HG03469 (cell line): ENCODE measurements around the gene BCAS1.

ENCODE experiments used
- ATAC-seq: cut with Tn5 transposase; IDR thresholded peaks from one replicate; pipeline ENCODE4 v1.9.1; 2021; ENCODE audit warnings: mild to moderate bottlenecking, moderate library complexity, moderate number of reproducible peaks; ENCODE audit not compliant: unreplicated experiment

Gene BCAS1

DNA sequence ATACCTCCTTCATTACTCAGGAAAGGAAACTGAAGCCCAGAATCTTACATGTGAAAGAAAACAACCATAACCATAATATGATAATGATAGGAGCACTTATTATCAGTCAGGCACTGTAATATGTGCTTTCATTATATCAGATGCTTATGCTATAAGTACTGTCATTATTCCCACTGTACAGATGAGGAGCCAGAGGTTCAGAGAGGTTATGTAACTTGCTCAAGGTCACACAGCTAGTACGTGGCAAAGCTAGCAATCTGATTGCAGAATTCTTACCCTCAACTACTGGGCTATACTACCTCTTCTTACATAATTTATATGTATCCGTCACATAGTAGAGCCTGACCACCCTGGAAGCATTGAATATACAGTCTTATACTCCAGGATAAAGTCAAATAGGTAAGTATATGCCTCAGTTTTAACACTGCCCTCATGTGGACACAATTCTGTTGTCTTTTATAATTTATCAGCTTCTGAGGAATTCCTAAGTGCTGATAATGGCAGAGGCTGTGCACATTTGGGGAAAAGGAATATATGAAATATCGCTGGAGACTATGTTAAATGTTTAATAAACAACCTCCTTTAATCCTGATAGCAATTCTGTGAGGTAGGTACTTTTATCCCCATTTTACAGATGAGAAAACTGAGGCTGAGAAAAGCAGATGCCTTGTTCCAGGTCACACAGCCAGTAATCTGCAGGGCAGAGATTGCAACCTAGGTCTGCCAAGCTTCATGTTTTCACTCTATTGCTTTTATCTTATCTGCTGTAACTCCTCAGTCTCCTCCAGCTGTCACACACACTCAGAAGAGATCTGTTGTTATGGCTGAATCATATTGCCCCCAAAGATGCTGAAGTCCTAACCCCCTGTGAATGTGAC lies 13.4 kb downstream of the BCAS1 start:
- no peak for ATAC-seq

- no peak for ATAC-seq
Observed at GRCh38 chr20:54054516-54054915, 15.9 kb downstream of the BCAS1 start.

- ATAC-seq = no peak
Observed at GRCh38 chr20:54051068-54051467, 19.3 kb downstream of the BCAS1 start.

DNA sequence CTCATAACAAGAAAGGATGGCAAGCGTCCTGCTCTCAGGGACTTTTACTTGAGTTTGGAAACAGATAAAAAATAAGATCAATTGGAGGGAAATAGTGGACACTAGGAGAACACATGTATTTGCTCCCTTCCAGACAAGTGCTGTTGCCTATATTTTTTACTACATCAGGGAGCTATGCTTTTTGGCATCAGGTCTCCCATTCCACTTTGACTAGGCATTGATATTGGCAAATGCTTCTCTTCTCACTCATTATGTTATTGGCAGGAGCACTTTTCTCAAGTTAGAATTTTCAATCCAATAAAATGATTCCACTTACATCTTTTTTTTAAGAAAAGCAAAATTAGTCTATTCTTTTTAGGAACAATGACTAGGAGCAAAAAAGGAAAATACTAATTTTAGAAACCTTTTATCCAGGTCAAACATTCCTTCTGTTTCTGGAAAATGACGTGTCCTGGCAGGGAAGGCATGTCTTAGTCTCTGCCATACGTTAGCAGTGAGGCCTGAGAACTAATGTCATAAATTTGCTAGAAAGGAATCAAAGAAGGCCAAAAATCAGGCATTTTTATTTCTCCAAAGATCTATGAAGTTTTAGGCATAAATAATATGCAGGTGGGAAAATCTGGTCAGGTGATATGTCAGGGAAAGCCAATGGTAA lies 21.4 kb downstream of the BCAS1 start:
- no peak for ATAC-seq

- ATAC-seq = no peak
Observed at GRCh38 chr20:54048481-54048880, 21.9 kb downstream of the BCAS1 start.

- no peak for ATAC-seq
Observed at GRCh38 chr20:54047720-54048119, 22.7 kb downstream of the BCAS1 start.

- ATAC-seq = no peak
Observed at GRCh38 chr20:54047048-54047447, 23.3 kb downstream of the BCAS1 start.

GRCh38 chr20:54044156-54044555 lies 26.2 kb downstream of the BCAS1 start:
- no peak for ATAC-seq

- ATAC-seq = no peak
Observed at GRCh38 chr20:54043076-54043967, 27.1 kb downstream of the BCAS1 start.

DNA sequence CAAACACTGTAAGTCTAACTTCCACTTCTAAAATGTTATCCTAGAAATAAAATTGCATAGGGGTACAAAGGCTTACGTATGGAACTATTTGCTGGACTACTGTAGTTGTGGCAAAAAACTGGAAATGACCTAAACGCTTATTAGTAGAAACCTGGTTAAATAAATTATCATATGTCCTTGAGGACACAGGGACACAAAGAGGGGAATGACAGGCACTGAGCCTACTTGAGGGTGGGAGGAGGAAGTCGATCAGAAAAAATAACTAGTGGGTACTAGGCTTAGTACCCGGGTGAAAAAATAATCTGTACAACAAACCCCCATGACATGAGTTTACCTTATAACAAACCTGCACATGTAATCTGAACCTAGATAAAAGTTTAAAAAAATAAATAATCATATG lies 28.4 kb downstream of the BCAS1 start:
- no peak for ATAC-seq

- ATAC-seq = no peak
Observed at GRCh38 chr20:54041336-54041735, 29.1 kb downstream of the BCAS1 start.

- no peak for ATAC-seq
Observed at GRCh38 chr20:54040531-54040930, 29.9 kb downstream of the BCAS1 start.

DNA sequence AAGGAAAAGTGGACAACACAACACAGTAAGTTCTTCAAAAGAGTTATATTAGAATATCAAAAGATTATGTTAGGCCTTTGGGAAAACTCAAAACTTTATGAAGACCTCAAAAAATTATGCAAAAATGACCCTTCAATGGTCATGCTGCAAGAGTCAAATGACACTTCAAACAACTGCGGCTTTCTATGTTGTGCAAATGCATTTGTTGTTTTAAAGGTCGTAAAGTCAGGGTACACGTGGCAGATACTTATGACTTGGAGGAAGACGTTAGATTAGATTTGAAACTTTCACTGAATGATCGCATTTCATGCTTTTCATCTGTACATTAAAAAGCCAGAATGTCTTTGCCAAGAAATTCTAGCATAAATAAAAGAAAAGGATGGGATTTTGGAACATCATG lies 31.4 kb downstream of the BCAS1 start:
- no peak for ATAC-seq

- no peak for ATAC-seq
Observed at GRCh38 chr20:54037525-54037924, 32.9 kb downstream of the BCAS1 start.

GRCh38 chr20:54029643-54030042 lies 40.8 kb downstream of the BCAS1 start:
- ATAC-seq = no peak

DNA sequence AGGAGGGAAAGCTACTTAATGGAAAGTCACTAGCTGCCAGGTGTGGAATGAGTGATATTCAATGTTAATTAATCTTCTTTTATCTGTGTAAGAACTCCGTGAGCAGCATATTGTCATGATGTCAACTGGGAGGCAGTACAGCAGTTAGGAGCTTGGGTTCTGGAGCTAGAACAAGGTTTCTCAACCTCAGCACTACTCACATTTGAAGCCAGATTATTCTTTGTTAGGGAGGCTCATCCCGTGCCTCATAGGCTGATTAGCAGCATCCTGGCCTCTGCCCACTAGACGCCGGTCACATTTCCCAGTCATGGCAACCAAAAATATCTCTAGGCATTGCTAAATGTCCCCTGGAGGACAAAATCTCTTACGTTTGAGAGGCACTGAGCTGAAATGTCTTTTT lies 41.2 kb downstream of the BCAS1 start:
- ATAC-seq = no peak

GRCh38 chr20:54028276-54029011 lies 42.0 kb downstream of the BCAS1 start:
- no peak for ATAC-seq

DNA sequence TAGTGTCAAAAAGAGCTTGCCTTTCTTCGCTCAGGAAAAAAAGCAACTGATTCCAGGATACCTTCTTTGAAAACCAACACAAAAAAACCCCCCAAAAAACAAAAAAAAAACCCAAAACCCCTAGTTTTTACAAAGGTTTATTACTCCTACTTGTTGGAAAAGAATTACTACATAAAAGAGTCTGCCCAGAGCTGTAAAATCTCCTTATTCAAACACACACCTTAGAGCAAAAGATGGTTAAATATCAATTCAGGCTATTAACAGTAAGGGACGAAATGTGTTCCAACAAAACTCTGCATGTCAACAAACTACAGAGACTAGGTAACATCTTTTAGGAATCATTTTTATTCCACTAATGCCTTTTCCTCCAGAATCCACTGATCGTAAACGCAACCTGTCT lies 42.7 kb downstream of the BCAS1 start:
- ATAC-seq = no peak

DNA sequence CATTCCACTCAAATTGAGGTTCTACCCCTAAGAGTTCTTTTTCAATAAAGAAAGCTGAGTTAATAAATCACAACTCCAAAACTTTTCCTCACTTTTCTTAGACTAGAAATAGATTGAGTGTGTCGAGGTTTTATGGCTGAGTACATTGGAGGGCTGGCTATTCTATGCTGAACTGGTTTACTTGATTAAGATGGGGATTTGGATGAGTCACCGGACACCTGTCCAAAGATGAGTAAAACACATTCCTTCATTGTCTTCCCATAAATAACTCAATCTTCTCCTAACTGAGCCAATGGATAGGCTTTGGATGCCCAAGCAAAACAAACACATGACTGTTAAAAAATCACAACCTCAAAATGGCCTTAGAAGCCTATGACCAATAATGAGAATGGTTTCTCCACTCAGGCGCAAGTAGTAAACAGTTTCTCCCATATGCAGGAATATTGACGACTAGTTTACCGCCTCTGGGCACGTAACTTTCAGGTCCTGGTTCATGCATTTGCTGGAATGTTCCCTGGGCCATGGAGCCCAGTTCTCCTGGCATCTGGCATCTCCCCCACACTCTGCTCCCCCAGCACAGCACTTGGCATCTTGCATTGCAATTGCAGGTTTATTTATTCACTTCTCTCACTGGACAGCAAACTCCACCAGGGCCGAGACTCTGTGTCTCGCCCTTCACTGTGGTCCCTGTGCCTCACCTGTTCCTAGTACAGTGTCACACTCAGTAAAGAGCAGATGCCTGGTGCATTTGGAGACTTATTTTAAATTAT lies 43.9 kb downstream of the BCAS1 start:
- no peak for ATAC-seq

DNA sequence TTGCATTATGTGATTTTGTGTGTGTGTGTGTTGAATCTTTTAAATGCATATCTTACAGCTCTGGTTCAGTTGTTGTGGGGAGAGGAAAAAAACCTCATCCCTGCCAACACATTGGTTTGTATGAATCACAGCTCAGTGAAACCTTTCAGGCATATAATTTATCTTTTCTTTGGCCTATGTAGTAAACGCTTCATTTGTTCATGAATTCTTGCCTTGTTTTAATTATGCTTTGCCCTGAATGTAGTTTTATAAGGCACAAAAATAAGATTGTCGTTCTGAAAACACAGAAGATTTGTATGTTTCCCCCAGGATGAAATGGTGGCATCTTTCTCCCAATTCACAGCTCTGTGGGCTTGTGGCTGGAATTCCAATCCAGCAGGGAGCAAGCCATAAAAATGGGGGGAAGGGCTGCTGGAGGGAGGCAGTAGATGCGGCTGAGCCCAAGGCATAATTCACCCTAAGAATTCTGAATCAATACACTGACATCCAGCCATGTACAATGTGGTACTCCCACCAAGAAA lies 45.1 kb downstream of the BCAS1 start:
- no peak for ATAC-seq
